A673 (cell line): ENCODE results near the gene GH2. TPM values are rescaled to one million over a fixed set of nuclear protein-coding genes. Genes with fewer than 3 reads are reported as not detected.

Source experiments
- BruUV-seq: library from RNA; stranded (reverse); fragments of 400-500 nt; replicated peaks from 2 replicates; lab custom pipeline; 2021; lab: Mats Ljungman, UMichigan
- CTCF ChIA-PET: fragments of 300-600 bp; sonication (Branson Sonifier 250); formaldehyde crosslinking; loops from one replicate; lab custom pipeline; 2022; ENCODE audit warnings: antibody characterized with exemption; lab: Charles Lee
- POLR2A ChIA-PET: fragments of 300-600 bp; sonication (Branson Sonifier 250); formaldehyde crosslinking; loops from one replicate; lab custom pipeline; 2022; ENCODE audit warnings: antibody characterized with exemption; ENCODE audit not compliant: low non-redundant PET; lab: Charles Lee
- DNase-seq: peaks from one replicate; pipeline ENCODE4 v3.0.0-alpha.2; 2015; ENCODE audit warnings: low spot score
- H3K27ac ChIP-seq: fragments of 200-600 bp; sonication (generic); 2 replicates; pipeline ENCODE4 v1.5.1; 2016; ENCODE audit warnings: mixed run types, low read depth, mild to moderate bottlenecking, mixed read lengths, antibody characterized with exemption, low read length; ENCODE audit not compliant: poor library complexity, severe bottlenecking
- H3K27me3 ChIP-seq: fragments of 200-600 bp; sonication (generic); replicated peaks from 2 replicates; pipeline ENCODE4 v1.6.1; 2017; ENCODE audit warnings: mixed run types, low read depth, mild to moderate bottlenecking, mixed read lengths, antibody characterized with exemption, low read length; ENCODE audit not compliant: insufficient read depth, poor library complexity
- H3K36me3 ChIP-seq: fragments of 200-600 bp; sonication (generic); 2 replicates; pipeline ENCODE4 v1.6.1; 2016; ENCODE audit warnings: mixed run types, mild to moderate bottlenecking, mixed read lengths, antibody characterized with exemption, low read length; ENCODE audit not compliant: insufficient read depth, poor library complexity, severe bottlenecking
- H3K4me1 ChIP-seq: fragments of 200-600 bp; sonication (generic); 2 replicates; pipeline ENCODE4 v1.6.1; 2017; ENCODE audit warnings: mixed run types, mild to moderate bottlenecking, mixed read lengths, antibody characterized with exemption, low read length; ENCODE audit not compliant: insufficient read depth, poor library complexity, severe bottlenecking
- H3K4me3 ChIP-seq: fragments of 200-600 bp; sonication (generic); 2 replicates; pipeline ENCODE4 v1.5.1; 2016; ENCODE audit warnings: low read depth, mixed run types, mild to moderate bottlenecking, mixed read lengths, low read length; ENCODE audit not compliant: poor library complexity, severe bottlenecking
- H3K9me3 ChIP-seq: fragments of 200-600 bp; sonication (generic); 2 replicates; pipeline ENCODE4 v1.6.1; 2016; ENCODE audit warnings: mixed run types, low read depth, mild to moderate bottlenecking, mixed read lengths, antibody characterized with exemption, low read length; ENCODE audit not compliant: poor library complexity, severe bottlenecking
- CTCF ChIP-seq: fragments of 300-800, 200-600 bp; sonication (generic); conservative IDR thresholded peaks from 2 replicates; pipeline ENCODE4 v1.5.1; 2017; ENCODE audit warnings: low read depth, mild to moderate bottlenecking, antibody characterized with exemption, low read length, moderate library complexity, mixed read lengths
- EZH2 ChIP-seq: fragments of 200-600 bp; sonication (generic); IDR thresholded peaks from 2 replicates; pipeline ENCODE4 v1.6.1; 2017; ENCODE audit warnings: borderline replicate concordance, low read depth, mild to moderate bottlenecking, mixed read lengths, antibody characterized with exemption, low read length; ENCODE audit not compliant: poor library complexity, severe bottlenecking
- intact Hi-C: fragments of 100-400 bp; cut with micrococcal nuclease; formaldehyde crosslinking; loops from one replicate; pipeline ENCODE4 v1.10.0; 2022; ENCODE audit not compliant: unreplicated experiment
- total RNA-seq: library from RNA; stranded (reverse); gene quantifications from 2 replicates; pipeline ENCODE4 v1.2.3, GENCODE V29; 2021

The GH2 gene
- total RNA-seq, 1 experiment from 2014 or later, result not detected

GRCh38 chr17:63840591-63841349, 41.0 kb downstream of the GH2 start:
- intact Hi-C loops, result no loop called here
- Histone ChIP-seq H3K4me1 (peaks cover 39% of the 10 kb centered on the region), H3K36me3 (peaks cover 15% of the 10 kb centered on the region), H3K27me3 (no peaks in the 10 kb centered on the region), H3K4me3 (peak overlapping the region; percentile 95), H3K27ac (peak overlapping the region; percentile 92), H3K9me3 (no peaks in the 10 kb centered on the region)
- ChIA-PET CTCF (no interaction called here), POLR2A (no interaction called here)
- no peak for DNase-seq
- TF ChIP-seq CTCF (no peak), EZH2 (no peak)
- TSS peak; percentile 29 for BruUV-seq

GRCh38 chr17:63838631-63839171, 43.0 kb downstream of the GH2 start:
- peak overlapping the region; percentile 6 for H3K4me3 ChIP-seq
- peaks cover 49% of the 10 kb centered on the region for H3K4me1 ChIP-seq
- H3K36me3 ChIP-seq, result peaks cover 31% of the 10 kb centered on the region
- ChIA-PET CTCF (interaction anchor here (0.5 kb wide), 1 partner anchor 493 kb away, joined by 3 read pairs; no protein-coding TSS in a partner anchor), POLR2A (interaction anchor here (0.6 kb wide), 2 partner anchors 122 to 126 kb away, joined by 3 to 11 read pairs; no protein-coding TSS in a partner anchor)
- peak; percentile 88 for DNase-seq
- intact Hi-C loops, result no loop called here
- peak overlapping the region; percentile 92 for H3K27ac ChIP-seq
- no peaks in the 10 kb centered on the region for H3K27me3 ChIP-seq
- TF ChIP-seq EZH2 (no peak), CTCF (no peak)
- BruUV-seq, result no TSS peak
- no peaks in the 10 kb centered on the region for H3K9me3 ChIP-seq

GRCh38 chr17:63837962-63838600, 43.7 kb downstream of the GH2 start:
- no peaks in the 10 kb centered on the region for H3K27me3 ChIP-seq
- H3K27ac ChIP-seq, result peak overlapping the region; percentile 92
- TF ChIP-seq EZH2 (no peak), CTCF (no peak)
- DNase-seq, result no peak
- H3K4me3 ChIP-seq, result peak overlapping the region; percentile 6
- CTCF ChIA-PET, result interaction anchor here (0.5 kb wide), 1 partner anchor 492 kb away, joined by 3 read pairs; no protein-coding TSS in a partner anchor
- H3K9me3 ChIP-seq, result no peaks in the 10 kb centered on the region
- peaks cover 37% of the 10 kb centered on the region for H3K36me3 ChIP-seq
- H3K4me1 ChIP-seq, result peaks cover 49% of the 10 kb centered on the region
- intact Hi-C loops, result no loop called here
- POLR2A ChIA-PET, result interaction anchor here (0.6 kb wide), 2 partner anchors 121 to 126 kb away, joined by 3 to 11 read pairs; no protein-coding TSS in a partner anchor
- no TSS peak for BruUV-seq
